NCI-H2029 treated with DMSO at 0.1 percent for 48 hours (cell line): Measurements from ENCODE around the gene GPR45.
"Not testable (repeated sequence)": the region's sequence is repeated elsewhere in the genome, so short reads cannot be mapped to it uniquely, and the experiment has no call there.

Source experiments
- DNase-seq: peaks from one replicate; lab custom pipeline; 2025; lab: John Stamatoyannopoulos, UW

Gene GPR45

GRCh38 chr2:105241443-105241842 is at the start of gene GPR45:
TSS of gene GPR45 (plus strand) at chr2:105241743. CDS start at chr2:105241859, 116 bp downstream.
- no peak for DNase-seq

- no peak for DNase-seq
Measured at GRCh38 chr2:105194022-105194675, 47.4 kb upstream of the GPR45 start.

- DNase-seq, result no peak
Measured at GRCh38 chr2:105196651-105197050, 44.9 kb upstream of the GPR45 start.

GRCh38 chr2:105215586-105216192 is 25.9 kb upstream of the GPR45 start:
- no peak for DNase-seq

- DNase-seq, result no peak
Measured at GRCh38 chr2:105220604-105221003, 20.9 kb upstream of the GPR45 start.

- DNase-seq, result no peak
Measured at GRCh38 chr2:105224444-105224843, 17.1 kb upstream of the GPR45 start.

- no peak for DNase-seq
Measured at GRCh38 chr2:105231232-105231619, 10.3 kb upstream of the GPR45 start.

- DNase-seq, result peak; percentile 8
Measured at GRCh38 chr2:105235388-105236059, 6.0 kb upstream of the GPR45 start.

GRCh38 chr2:105236060-105236424 is 5.5 kb upstream of the GPR45 start:
- DNase-seq, result no peak

- DNase-seq, result no peak
Measured at GRCh38 chr2:105237045-105237765, 4.3 kb upstream of the GPR45 start.

GRCh38 chr2:105238664-105239240 is 2.8 kb upstream of the GPR45 start:
- no peak for DNase-seq

- no peak for DNase-seq
Measured at GRCh38 chr2:105239924-105240323, 1.6 kb upstream of the GPR45 start.

- DNase-seq, result no peak
Measured at GRCh38 chr2:105242286-105242993, 897 bp downstream of the GPR45 start.

- DNase-seq, result no peak
Measured at GRCh38 chr2:105243961-105244360, 2.4 kb downstream of the GPR45 start.

- DNase-seq, result no peak
Measured at GRCh38 chr2:105244451-105244850, 2.9 kb downstream of the GPR45 start.

- DNase-seq, result no peak
Measured at GRCh38 chr2:105248316-105249070, 7.0 kb downstream of the GPR45 start.

- no peak for DNase-seq
Measured at GRCh38 chr2:105249181-105249580, 7.6 kb downstream of the GPR45 start.

- no peak for DNase-seq
Measured at GRCh38 chr2:105249891-105250290, 8.3 kb downstream of the GPR45 start.

- DNase-seq, result not testable (repeated sequence)
Measured at GRCh38 chr2:105251016-105251648, 9.6 kb downstream of the GPR45 start.

GRCh38 chr2:105252271-105252670 is 10.7 kb downstream of the GPR45 start:
- no peak for DNase-seq
